ENCODE data around the gene PTPN21.

Gene PTPN21

DNA sequence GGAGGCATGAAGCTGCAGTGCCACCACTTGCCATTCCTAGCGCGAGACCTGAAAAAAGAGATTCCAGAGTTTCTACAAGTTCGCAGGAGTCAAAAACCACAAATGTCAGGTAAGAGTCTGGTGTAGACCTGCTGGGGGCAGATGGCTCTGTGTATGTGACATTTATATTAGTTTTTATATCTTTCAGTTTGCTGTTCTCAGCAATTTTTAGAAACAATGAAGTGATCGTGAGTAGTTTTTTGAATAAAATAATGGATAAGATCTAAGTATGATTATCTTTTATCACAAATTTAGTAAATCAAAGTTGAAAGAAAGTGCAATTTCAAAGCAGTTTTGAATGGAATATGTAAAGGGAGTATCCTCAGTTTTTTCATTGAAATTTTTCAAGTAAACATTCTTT, 17.3 kb upstream of the PTPN21 start:
- H3K4me1 ChIP-seq (ENCODE audit: control insufficient read depth, insufficient read depth, low read length) = no peaks in the 10 kb centered on the region
- peaks cover 93 to 95% of the 10 kb centered on the region in 2 experiments for H3K36me3 ChIP-seq (ENCODE audit: control insufficient read depth in 2 of 2, insufficient read depth in 1 of 2, low read length in 2 of 2)
- TF ChIP-seq KLF7 (tag by site-specific recombination; IDR thresholded peaks at IDR 0.05; ENCODE audit: borderline replicate concordance) (no peak), ZNF292 (tag by site-specific recombination; IDR thresholded peaks at IDR 0.05; ENCODE audit: borderline replicate concordance, low read depth) (no peak), ZIC2 (tag by site-specific recombination; IDR thresholded peaks at IDR 0.05) (no peak), ZNF394 (tag by site-specific recombination; IDR thresholded peaks at IDR 0.05; ENCODE audit: borderline replicate concordance) (no peak)
- TF ChIP-seq, protein P1, sequence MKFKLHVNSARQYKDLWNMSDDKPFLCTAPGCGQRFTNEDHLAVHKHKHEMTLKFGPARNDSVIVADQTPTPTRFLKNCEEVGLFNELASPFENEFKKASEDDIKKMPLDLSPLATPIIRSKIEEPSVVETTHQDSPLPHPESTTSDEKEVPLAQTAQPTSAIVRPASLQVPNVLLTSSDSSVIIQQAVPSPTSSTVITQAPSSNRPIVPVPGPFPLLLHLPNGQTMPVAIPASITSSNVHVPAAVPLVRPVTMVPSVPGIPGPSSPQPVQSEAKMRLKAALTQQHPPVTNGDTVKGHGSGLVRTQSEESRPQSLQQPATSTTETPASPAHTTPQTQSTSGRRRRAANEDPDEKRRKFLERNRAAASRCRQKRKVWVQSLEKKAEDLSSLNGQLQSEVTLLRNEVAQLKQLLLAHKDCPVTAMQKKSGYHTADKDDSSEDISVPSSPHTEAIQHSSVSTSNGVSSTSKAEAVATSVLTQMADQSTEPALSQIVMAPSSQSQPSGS (tag by site-specific recombination; IDR thresholded peaks at IDR 0.05; ENCODE audit: low read depth) = no peak
- TF ChIP-seq, protein P2, sequence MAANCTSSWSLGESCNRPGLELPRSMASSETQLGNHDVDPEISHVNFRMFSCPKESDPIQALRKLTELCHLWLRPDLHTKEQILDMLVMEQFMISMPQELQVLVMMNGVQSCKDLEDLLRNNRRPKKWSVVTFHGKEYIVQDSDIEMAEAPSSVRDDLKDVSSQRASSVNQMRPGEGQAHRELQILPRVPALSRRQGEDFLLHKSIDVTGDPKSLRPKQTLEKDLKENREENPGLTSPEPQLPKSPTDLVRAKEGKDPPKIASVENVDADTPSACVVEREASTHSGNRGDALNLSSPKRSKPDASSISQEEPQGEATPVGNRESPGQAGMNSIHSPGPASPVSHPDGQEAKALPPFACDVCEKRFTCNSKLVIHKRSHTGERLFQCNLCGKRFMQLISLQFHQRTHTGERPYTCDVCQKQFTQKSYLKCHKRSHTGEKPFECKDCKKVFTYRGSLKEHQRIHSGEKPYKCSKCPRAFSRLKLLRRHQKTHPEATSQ (tag by site-specific recombination; IDR thresholded peaks at IDR 0.05) = no peak
- TF ChIP-seq, protein P3, sequence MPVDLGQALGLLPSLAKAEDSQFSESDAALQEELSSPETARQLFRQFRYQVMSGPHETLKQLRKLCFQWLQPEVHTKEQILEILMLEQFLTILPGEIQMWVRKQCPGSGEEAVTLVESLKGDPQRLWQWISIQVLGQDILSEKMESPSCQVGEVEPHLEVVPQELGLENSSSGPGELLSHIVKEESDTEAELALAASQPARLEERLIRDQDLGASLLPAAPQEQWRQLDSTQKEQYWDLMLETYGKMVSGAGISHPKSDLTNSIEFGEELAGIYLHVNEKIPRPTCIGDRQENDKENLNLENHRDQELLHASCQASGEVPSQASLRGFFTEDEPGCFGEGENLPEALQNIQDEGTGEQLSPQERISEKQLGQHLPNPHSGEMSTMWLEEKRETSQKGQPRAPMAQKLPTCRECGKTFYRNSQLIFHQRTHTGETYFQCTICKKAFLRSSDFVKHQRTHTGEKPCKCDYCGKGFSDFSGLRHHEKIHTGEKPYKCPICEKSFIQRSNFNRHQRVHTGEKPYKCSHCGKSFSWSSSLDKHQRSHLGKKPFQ (tag by site-specific recombination; IDR thresholded peaks at IDR 0.05) = no peak
- H3K9me3 ChIP-seq (ENCODE audit: control insufficient read depth, insufficient read depth, low read depth, low read length) = no peaks in the 10 kb centered on the region
- H3K27ac ChIP-seq (ENCODE audit: extremely low read depth, low read depth, low read length) = no peak overlapping the region
- POLR2A ChIA-PET = no interaction called here
- CTCF ChIA-PET = no interaction called here
- no peak overlapping the region for H3K4me3 ChIP-seq (ENCODE audit: low read depth, low read length)

DNA sequence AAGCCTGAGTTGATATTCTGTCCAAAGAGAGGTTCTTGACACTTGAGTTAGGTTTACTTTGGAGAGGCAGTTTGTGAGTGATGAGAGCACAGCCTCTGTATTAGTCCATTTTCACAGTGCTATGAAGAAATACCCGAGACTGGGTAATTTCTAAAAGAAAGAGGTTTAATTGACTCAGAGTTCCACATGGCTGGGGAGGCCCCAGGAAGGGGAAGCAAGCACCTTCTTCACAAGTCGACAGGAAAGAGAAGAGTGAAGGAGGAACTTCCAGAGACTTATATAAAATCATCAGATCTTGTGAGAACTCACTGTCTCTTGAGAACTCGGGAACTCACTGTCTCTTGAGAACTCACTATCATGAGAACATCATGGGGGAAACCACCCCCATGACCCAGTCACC, 13.4 kb upstream of the PTPN21 start:
- H3K36me3 ChIP-seq (ENCODE audit: control insufficient read depth in 2 of 2, insufficient read depth in 1 of 2, low read length in 2 of 2) = peaks cover 64% of the 10 kb centered on the region in 2 experiments

More for the DNA sequence above, 13.4 kb upstream of the PTPN21 start:
- TF ChIP-seq ZNF366 (tag by site-specific recombination; conservative IDR thresholded peaks at IDR 0.05) (no peak), SCRT2 (tag by site-specific recombination; IDR thresholded peaks at IDR 0.05) (no peak), ZNF529 (tag by site-specific recombination; IDR thresholded peaks at IDR 0.05; ENCODE audit: insufficient replicate concordance) (no peak), SALL2 (tag by site-specific recombination; IDR thresholded peaks at IDR 0.05; ENCODE audit: borderline replicate concordance) (no peak), ZNF121 (tag by site-specific recombination; IDR thresholded peaks at IDR 0.05) (no peak), ZNF302 (tag by site-specific recombination; IDR thresholded peaks at IDR 0.05; ENCODE audit: low read depth) (no peak), MZF1 (tag by site-specific recombination; IDR thresholded peaks at IDR 0.05; ENCODE audit: borderline replicate concordance) (no peak), OVOL3 (tag by site-specific recombination; IDR thresholded peaks at IDR 0.05) (no peak), SP7 (tag by site-specific recombination; IDR thresholded peaks at IDR 0.05) (no peak), ZSCAN16 (tag by site-specific recombination; IDR thresholded peaks at IDR 0.05) (no peak)
- TF ChIP-seq, protein P4, sequence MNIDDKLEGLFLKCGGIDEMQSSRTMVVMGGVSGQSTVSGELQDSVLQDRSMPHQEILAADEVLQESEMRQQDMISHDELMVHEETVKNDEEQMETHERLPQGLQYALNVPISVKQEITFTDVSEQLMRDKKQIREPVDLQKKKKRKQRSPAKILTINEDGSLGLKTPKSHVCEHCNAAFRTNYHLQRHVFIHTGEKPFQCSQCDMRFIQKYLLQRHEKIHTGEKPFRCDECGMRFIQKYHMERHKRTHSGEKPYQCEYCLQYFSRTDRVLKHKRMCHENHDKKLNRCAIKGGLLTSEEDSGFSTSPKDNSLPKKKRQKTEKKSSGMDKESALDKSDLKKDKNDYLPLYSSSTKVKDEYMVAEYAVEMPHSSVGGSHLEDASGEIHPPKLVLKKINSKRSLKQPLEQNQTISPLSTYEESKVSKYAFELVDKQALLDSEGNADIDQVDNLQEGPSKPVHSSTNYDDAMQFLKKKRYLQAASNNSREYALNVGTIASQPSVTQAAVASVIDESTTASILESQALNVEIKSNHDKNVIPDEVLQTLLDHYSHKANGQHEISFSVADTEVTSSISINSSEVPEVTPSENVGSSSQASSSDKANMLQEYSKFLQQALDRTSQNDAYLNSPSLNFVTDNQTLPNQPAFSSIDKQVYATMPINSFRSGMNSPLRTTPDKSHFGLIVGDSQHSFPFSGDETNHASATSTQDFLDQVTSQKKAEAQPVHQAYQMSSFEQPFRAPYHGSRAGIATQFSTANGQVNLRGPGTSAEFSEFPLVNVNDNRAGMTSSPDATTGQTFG (tag by site-specific recombination; IDR thresholded peaks at IDR 0.05; ENCODE audit: borderline replicate concordance) = no peak
- TF ChIP-seq, protein P5, sequence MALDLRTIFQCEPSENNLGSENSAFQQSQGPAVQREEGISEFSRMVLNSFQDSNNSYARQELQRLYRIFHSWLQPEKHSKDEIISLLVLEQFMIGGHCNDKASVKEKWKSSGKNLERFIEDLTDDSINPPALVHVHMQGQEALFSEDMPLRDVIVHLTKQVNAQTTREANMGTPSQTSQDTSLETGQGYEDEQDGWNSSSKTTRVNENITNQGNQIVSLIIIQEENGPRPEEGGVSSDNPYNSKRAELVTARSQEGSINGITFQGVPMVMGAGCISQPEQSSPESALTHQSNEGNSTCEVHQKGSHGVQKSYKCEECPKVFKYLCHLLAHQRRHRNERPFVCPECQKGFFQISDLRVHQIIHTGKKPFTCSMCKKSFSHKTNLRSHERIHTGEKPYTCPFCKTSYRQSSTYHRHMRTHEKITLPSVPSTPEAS (tag by site-specific recombination; IDR thresholded peaks at IDR 0.05) = no peak
- TF ChIP-seq, protein P6, sequence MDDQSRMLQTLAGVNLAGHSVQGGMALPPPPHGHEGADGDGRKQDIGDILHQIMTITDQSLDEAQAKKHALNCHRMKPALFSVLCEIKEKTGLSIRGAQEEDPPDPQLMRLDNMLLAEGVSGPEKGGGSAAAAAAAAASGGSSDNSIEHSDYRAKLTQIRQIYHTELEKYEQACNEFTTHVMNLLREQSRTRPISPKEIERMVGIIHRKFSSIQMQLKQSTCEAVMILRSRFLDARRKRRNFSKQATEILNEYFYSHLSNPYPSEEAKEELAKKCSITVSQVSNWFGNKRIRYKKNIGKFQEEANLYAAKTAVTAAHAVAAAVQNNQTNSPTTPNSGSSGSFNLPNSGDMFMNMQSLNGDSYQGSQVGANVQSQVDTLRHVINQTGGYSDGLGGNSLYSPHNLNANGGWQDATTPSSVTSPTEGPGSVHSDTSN (CRISPR knock-in tag; IDR thresholded peaks at IDR 0.05) = no peak
- TF ChIP-seq, protein P7, sequence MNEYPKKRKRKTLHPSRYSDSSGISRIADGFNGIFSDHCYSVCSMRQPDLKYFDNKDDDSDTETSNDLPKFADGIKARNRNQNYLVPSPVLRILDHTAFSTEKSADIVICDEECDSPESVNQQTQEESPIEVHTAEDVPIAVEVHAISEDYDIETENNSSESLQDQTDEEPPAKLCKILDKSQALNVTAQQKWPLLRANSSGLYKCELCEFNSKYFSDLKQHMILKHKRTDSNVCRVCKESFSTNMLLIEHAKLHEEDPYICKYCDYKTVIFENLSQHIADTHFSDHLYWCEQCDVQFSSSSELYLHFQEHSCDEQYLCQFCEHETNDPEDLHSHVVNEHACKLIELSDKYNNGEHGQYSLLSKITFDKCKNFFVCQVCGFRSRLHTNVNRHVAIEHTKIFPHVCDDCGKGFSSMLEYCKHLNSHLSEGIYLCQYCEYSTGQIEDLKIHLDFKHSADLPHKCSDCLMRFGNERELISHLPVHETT (tag by site-specific recombination; IDR thresholded peaks at IDR 0.05) = no peak
- CTCF ChIA-PET = interaction anchor here (1.3 kb wide), 1 partner anchor 379 kb away, joined by 3 read pairs; no protein-coding TSS in a partner anchor
- Histone ChIP-seq H3K4me1 (ENCODE audit: control insufficient read depth, insufficient read depth, low read length) (peaks cover 5% of the 10 kb centered on the region), H3K9me3 (ENCODE audit: control insufficient read depth, insufficient read depth, low read depth, low read length) (no peaks in the 10 kb centered on the region), H3K4me3 (ENCODE audit: low read depth, low read length) (no peak overlapping the region), H3K27ac (ENCODE audit: extremely low read depth, low read depth, low read length) (no peak overlapping the region)
- POLR2A ChIA-PET = no interaction called here
